ENCODE results near the gene MLXIP.

- TF ChIP-seq CTCF (IDR thresholded peaks at IDR 0.05) (no peak), POLR2AphosphoS5 (IDR thresholded peaks at IDR 0.05; ENCODE audit: insufficient read depth in 1 of 2, low read depth in 1 of 2) (no peak)
Measured at GRCh38 chr12:122150127-122150681, 71.6 kb downstream of the MLXIP start.
